ENCODE measurements around the gene SH3BP5. TPM values are rescaled to one million over a fixed set of nuclear protein-coding genes. Genes with fewer than 3 reads are reported as not detected.
A peak's percentile ranks its signal among the peaks of the same experiment; 100 is the strongest.

SH3BP5 gene
- total RNA-seq, 5 donors from 2014 or later (not counting 1 experiment from before 2014, with no cell fraction given): 25.0 to 66.7 (median 41.7) TPM

DNA sequence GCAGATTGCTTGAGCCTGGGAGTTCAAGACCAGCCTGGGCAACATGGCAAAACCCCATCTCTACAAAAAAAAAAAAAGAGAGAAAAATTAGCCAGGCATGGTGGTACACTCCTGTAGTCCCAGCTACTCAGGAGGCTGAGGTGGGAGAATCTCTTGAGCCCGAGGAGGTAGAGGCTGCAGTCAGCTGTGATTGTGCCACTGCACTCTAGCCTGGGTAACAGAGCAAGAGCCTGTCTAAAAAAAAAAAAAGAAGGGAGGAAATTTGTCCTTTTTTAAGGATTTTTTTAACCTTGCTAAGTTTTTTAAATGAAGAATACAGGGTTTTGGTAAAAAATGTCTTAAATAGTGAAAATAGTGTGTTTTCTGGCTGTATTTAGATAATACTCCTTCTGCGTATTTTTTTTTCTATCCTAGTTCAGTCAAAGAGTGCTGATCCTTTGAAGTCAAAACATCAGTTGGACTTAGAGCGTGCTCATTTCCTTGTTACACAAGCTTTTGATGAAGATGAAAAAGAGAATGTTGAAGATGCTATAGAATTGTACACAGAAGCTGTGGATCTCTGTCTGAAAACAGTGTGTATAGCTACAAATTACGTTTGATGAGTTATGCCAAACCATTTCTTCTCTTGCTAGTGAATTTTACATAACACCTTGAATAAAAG is 115.2 kb downstream of the SH3BP5 start:
- 80% methylated on average over 3 of the region's 4 CpGs for WGBS (ENCODE audit: insufficient coverage)
- Histone ChIP-seq H3K4me1 (ENCODE audit: control insufficient read depth in 1 of 2, extremely low read depth in 1 of 2, insufficient read depth in 2 of 2, low read length in 2 of 2) (peaks cover 2 to 3% of the 10 kb centered on the region in 2 experiments), H3K4me3 (ENCODE audit: control insufficient read depth in 1 of 2, extremely low read depth in 1 of 2, low read length in 1 of 2) (no peak overlapping the region), H3K9me3 (no peaks in the 10 kb centered on the region), H3K36me3 (ENCODE audit: control insufficient read depth in 2 of 2, extremely low read depth in 1 of 2, insufficient read depth in 1 of 2, low read length in 1 of 2) (peaks cover 5 to 72% of the 10 kb centered on the region in 2 donors), H3K27ac (ENCODE audit: low read length) (no peak overlapping the region), H3K27me3 (replicated peaks in 1 of 2; ENCODE audit: control insufficient read depth in 2 of 2, extremely low read depth in 1 of 2, insufficient read depth in 2 of 2, low read length in 1 of 2) (no peaks in the 10 kb centered on the region)
- Mint-ChIP-seq H3K27me3 (no peaks in the 10 kb centered on the region), H3K36me3 (peaks cover 56% of the 10 kb centered on the region), H3K4me3 (no peak overlapping the region), H3K27ac (peak overlapping the region in 1 of 2 donors; percentile 48), H3K4me1 (peaks cover 25 to 35% (median 31%) of the 10 kb centered on the region in 3 donors), H3K9me3 (no peaks in the 10 kb centered on the region)
- ATAC-seq (replicated peaks in 1 of 4) (peak; percentile 45 to 96 (median 58)), DNase-seq (peak in 1 of 35 experiments; percentile 45)
- POLR2A ChIA-PET: interaction anchor here (0.5 to 1.2 kb wide), 5 partner anchors 10 to 119 kb away, joined by 3 to 6 read pairs (median 4); partner anchors contain the start of genes CAPN7 (in 1 of the 2) and RBSN (in 1 of the 2)
- CTCF ChIA-PET: interaction anchor here (0.6 to 1.4 kb wide), 6 partner anchors 10 to 112 kb away, joined by 3 to 9 read pairs (median 4); partner anchors contain the start of gene CAPN7 (in 1 of the 2)

DNA sequence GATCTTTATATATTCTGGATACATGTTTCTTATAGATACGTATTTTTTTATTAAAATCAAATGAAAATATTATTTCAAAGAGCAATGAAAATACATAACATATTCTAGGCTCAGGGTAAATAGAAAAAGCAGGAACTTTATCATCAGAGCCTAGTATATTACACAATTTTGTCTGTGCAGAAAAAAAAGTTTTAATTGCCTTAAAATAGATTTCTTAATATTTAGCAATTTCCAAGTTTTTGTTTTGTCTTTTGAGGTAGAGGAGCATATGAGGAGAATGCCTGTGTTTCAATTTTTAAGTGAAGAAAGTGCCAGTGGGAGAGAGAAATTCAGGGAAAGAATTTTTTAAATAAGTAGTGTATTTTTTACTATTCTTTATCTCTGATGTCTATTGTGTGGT is 115.9 kb downstream of the SH3BP5 start:
- Mint-ChIP-seq H3K27ac (peak overlapping the region in 1 of 2 donors; percentile 48), H3K4me1 (peaks cover 29 to 36% (median 34%) of the 10 kb centered on the region in 3 donors), H3K27me3 (no peaks in the 10 kb centered on the region), H3K9me3 (no peaks in the 10 kb centered on the region), H3K4me3 (no peak overlapping the region), H3K36me3 (peaks cover 58% of the 10 kb centered on the region)
- no peaks in the 10 kb centered on the region for H3K9me3 ChIP-seq
- peaks cover 2 to 4% of the 10 kb centered on the region in 2 experiments for H3K4me1 ChIP-seq (ENCODE audit: control insufficient read depth in 1 of 2, extremely low read depth in 1 of 2, insufficient read depth in 2 of 2, low read length in 2 of 2)
- POLR2A ChIA-PET: no interaction called here
- peaks cover 5 to 69% of the 10 kb centered on the region in 2 donors for H3K36me3 ChIP-seq (ENCODE audit: control insufficient read depth in 2 of 2, extremely low read depth in 1 of 2, insufficient read depth in 1 of 2, low read length in 1 of 2)
- CTCF ChIA-PET: interaction anchor here in 1 of 2 donors (0.6 kb wide), 1 partner anchor 112 kb away, joined by 4 read pairs; no protein-coding TSS in a partner anchor
- H3K4me3 ChIP-seq (ENCODE audit: control insufficient read depth in 1 of 2, extremely low read depth in 1 of 2, low read length in 1 of 2): no peak overlapping the region
- no peak for DNase-seq
- WGBS (ENCODE audit: insufficient coverage): no CpG with 5 or more reads among the region's 1 CpG
- no peak overlapping the region for H3K27ac ChIP-seq (ENCODE audit: low read length)
- ATAC-seq (replicated peaks in 1 of 4): no peak
- H3K27me3 ChIP-seq (replicated peaks in 1 of 2; ENCODE audit: control insufficient read depth in 2 of 2, extremely low read depth in 1 of 2, insufficient read depth in 2 of 2, low read length in 1 of 2): no peaks in the 10 kb centered on the region

GRCh38 chr3:15215996-15216395 is 116.4 kb downstream of the SH3BP5 start:
- no peak for ATAC-seq (replicated peaks in 1 of 4)
- Mint-ChIP-seq H3K4me1 (peaks cover 33 to 41% (median 37%) of the 10 kb centered on the region in 3 donors), H3K4me3 (no peak overlapping the region), H3K27ac (no peak overlapping the region), H3K9me3 (no peaks in the 10 kb centered on the region), H3K27me3 (no peaks in the 10 kb centered on the region), H3K36me3 (peaks cover 58% of the 10 kb centered on the region)
- peaks cover 5 to 66% of the 10 kb centered on the region in 2 donors for H3K36me3 ChIP-seq (ENCODE audit: control insufficient read depth in 2 of 2, extremely low read depth in 1 of 2, insufficient read depth in 1 of 2, low read length in 1 of 2)
- WGBS (ENCODE audit: insufficient coverage): no CpG with 5 or more reads among the region's 2 CpGs
- H3K27ac ChIP-seq (ENCODE audit: low read length): no peak overlapping the region
- no peak overlapping the region for H3K4me3 ChIP-seq (ENCODE audit: control insufficient read depth in 1 of 2, extremely low read depth in 1 of 2, low read length in 1 of 2)
- peaks cover 2 to 6% of the 10 kb centered on the region in 2 experiments for H3K4me1 ChIP-seq (ENCODE audit: control insufficient read depth in 1 of 2, extremely low read depth in 1 of 2, insufficient read depth in 2 of 2, low read length in 2 of 2)
- H3K9me3 ChIP-seq: no peaks in the 10 kb centered on the region
- no peak for DNase-seq
- CTCF ChIA-PET: no interaction called here
- H3K27me3 ChIP-seq (replicated peaks in 1 of 2; ENCODE audit: control insufficient read depth in 2 of 2, extremely low read depth in 1 of 2, insufficient read depth in 2 of 2, low read length in 1 of 2): no peaks in the 10 kb centered on the region
- POLR2A ChIA-PET: no interaction called here

DNA sequence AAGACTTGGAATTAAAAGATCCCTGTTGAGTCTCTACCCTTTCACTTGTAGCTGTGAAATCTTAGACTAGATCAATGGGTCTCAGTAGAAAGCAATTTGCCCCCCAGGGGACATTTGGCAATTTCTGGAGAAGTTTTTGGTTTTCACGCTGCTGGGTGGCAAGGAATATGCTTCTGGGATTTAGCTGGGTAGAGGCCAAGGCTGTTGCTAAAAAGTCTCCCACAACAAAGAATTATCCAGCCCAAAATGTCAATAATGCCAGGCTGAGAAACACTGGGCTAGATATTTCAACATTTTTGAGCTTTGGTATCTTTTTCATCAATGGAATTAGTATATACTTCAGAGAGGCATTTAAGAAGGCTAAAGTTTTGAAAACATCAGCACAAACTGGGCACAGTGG is 117.6 kb downstream of the SH3BP5 start:
- H3K9me3 Mint-ChIP-seq: no peaks in the 10 kb centered on the region
- ChIA-PET POLR2A (interaction anchor here in 1 of 2 donors (0.6 kb wide), 1 partner anchor 110 kb away, joined by 6 read pairs; no protein-coding TSS in a partner anchor), CTCF (interaction anchor here in 1 of 2 donors (0.6 kb wide), 1 partner anchor 84 kb away, joined by 8 read pairs; no protein-coding TSS in a partner anchor)
- peaks cover 50% of the 10 kb centered on the region for H3K36me3 Mint-ChIP-seq
- Histone ChIP-seq H3K9me3 (no peaks in the 10 kb centered on the region), H3K4me1 (ENCODE audit: control insufficient read depth in 1 of 2, extremely low read depth in 1 of 2, insufficient read depth in 2 of 2, low read length in 2 of 2) (peaks cover 2 to 6% of the 10 kb centered on the region in 2 experiments), H3K27me3 (replicated peaks in 1 of 2; ENCODE audit: control insufficient read depth in 2 of 2, extremely low read depth in 1 of 2, insufficient read depth in 2 of 2, low read length in 1 of 2) (no peaks in the 10 kb centered on the region), H3K4me3 (ENCODE audit: control insufficient read depth in 1 of 2, extremely low read depth in 1 of 2, low read length in 1 of 2) (no peak overlapping the region), H3K27ac (ENCODE audit: low read length) (no peak overlapping the region), H3K36me3 (ENCODE audit: control insufficient read depth in 2 of 2, extremely low read depth in 1 of 2, insufficient read depth in 1 of 2, low read length in 1 of 2) (peaks cover under 1 to 59% of the 10 kb centered on the region in 2 donors)
- WGBS (ENCODE audit: insufficient coverage): no CpG with 5 or more reads among the region's 1 CpG
- no peak overlapping the region for H3K4me3 Mint-ChIP-seq
- peaks cover 39 to 45% (median 44%) of the 10 kb centered on the region in 3 donors for H3K4me1 Mint-ChIP-seq
- DNase-seq (no peak), ATAC-seq (replicated peaks in 1 of 4) (no peak)
- no peak overlapping the region for H3K27ac Mint-ChIP-seq
- no peaks in the 10 kb centered on the region for H3K27me3 Mint-ChIP-seq

DNA sequence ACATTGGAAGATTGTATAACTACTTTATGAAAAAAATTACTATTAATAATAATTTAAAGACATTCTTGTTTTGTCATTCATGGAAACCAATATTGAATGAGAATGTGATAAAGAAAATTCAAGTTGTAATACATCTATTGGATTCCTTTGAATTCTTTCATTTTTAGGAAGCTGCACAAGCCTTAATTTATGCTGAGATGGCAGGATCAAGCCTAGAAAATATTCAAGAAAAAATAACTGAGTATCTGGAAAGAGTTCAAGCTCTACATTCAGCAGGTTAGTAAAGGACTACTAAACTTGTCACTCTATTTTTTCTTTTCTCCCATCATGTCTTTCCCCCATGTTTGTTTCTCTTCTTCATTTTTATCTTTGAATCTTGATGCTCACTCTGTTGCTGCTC is 120.4 kb downstream of the SH3BP5 start:
- Mint-ChIP-seq H3K27me3 (no peaks in the 10 kb centered on the region), H3K36me3 (peaks cover 27% of the 10 kb centered on the region), H3K27ac (no peak overlapping the region), H3K4me1 (peaks cover 46 to 52% (median 49%) of the 10 kb centered on the region in 3 donors), H3K4me3 (no peak overlapping the region), H3K9me3 (no peaks in the 10 kb centered on the region)
- CTCF ChIA-PET: interaction anchor here in 1 of 2 donors (0.6 to 0.7 kb wide), 2 partner anchors 55 to 966 kb away, joined by 3 read pairs; no protein-coding TSS in a partner anchor
- Histone ChIP-seq H3K27ac (ENCODE audit: low read length) (no peak overlapping the region), H3K4me3 (ENCODE audit: control insufficient read depth in 1 of 2, extremely low read depth in 1 of 2, low read length in 1 of 2) (no peak overlapping the region), H3K36me3 (ENCODE audit: control insufficient read depth in 2 of 2, extremely low read depth in 1 of 2, insufficient read depth in 1 of 2, low read length in 1 of 2) (peaks cover 0 to 40% of the 10 kb centered on the region in 2 donors), H3K9me3 (no peaks in the 10 kb centered on the region), H3K4me1 (ENCODE audit: control insufficient read depth in 1 of 2, extremely low read depth in 1 of 2, insufficient read depth in 2 of 2, low read length in 2 of 2) (peaks cover 12% of the 10 kb centered on the region in 2 experiments), H3K27me3 (replicated peaks in 1 of 2; ENCODE audit: control insufficient read depth in 2 of 2, extremely low read depth in 1 of 2, insufficient read depth in 2 of 2, low read length in 1 of 2) (no peaks in the 10 kb centered on the region)
- POLR2A ChIA-PET: interaction anchor here in 1 of 2 donors (0.6 kb wide), 2 partner anchors 10 to 53 kb away, joined by 4 to 8 read pairs; no protein-coding TSS in a partner anchor
- DNase-seq (no peak), ATAC-seq (replicated peaks in 1 of 4) (no peak)

GRCh38 chr3:15207836-15208504 is 124.4 kb downstream of the SH3BP5 start:
- peaks cover 16 to 20% of the 10 kb centered on the region in 2 experiments for H3K4me1 ChIP-seq (ENCODE audit: control insufficient read depth in 1 of 2, extremely low read depth in 1 of 2, insufficient read depth in 2 of 2, low read length in 2 of 2)
- WGBS (ENCODE audit: insufficient coverage): no CpG with 5 or more reads among the region's 5 CpGs
- peaks cover 9% of the 10 kb centered on the region for H3K36me3 Mint-ChIP-seq
- DNase-seq (no peak), ATAC-seq (replicated peaks in 1 of 4) (no peak)
- H3K27me3 ChIP-seq (replicated peaks in 1 of 2; ENCODE audit: control insufficient read depth in 2 of 2, extremely low read depth in 1 of 2, insufficient read depth in 2 of 2, low read length in 1 of 2): no peaks in the 10 kb centered on the region
- POLR2A ChIA-PET: interaction anchor here (0.5 to 2.1 kb wide), 8 partner anchors 9 to 1062 kb away, joined by 3 to 9 read pairs (median 4); no protein-coding TSS in a partner anchor
- peak overlapping the region; percentile 73 to 91 (median 88) for H3K4me3 Mint-ChIP-seq
- peak overlapping the region; percentile 7 for H3K27ac ChIP-seq (ENCODE audit: low read length)
- no peaks in the 10 kb centered on the region for H3K9me3 ChIP-seq
- H3K36me3 ChIP-seq (ENCODE audit: control insufficient read depth in 2 of 2, extremely low read depth in 1 of 2, insufficient read depth in 1 of 2, low read length in 1 of 2): peaks cover 0 to 16% of the 10 kb centered on the region in 2 donors
- peaks cover 44 to 53% (median 45%) of the 10 kb centered on the region in 3 donors for H3K4me1 Mint-ChIP-seq
- H3K27ac Mint-ChIP-seq: peak overlapping the region; percentile 6 to 43
- CTCF ChIA-PET: interaction anchor here (0.6 to 6.4 kb wide), 7 partner anchors 10 to 419 kb away, joined by 3 to 82 read pairs (median 5); no protein-coding TSS in a partner anchor
- no peaks in the 10 kb centered on the region for H3K9me3 Mint-ChIP-seq
- no peaks in the 10 kb centered on the region for H3K27me3 Mint-ChIP-seq
- H3K4me3 ChIP-seq (ENCODE audit: control insufficient read depth in 1 of 2, extremely low read depth in 1 of 2, low read length in 1 of 2): no peak overlapping the region

Data from T-cell (primary cell).